A549 (cell line): ENCODE measurements around the gene API5. TPM values are rescaled to one million over a fixed set of nuclear protein-coding genes. Genes with fewer than 3 reads are reported as not detected.

Experiments used
- ATAC-seq, 2 experiments: fragments of 200-7000 bp in 1 of 2; fragments of >200 bp in 1 of 2; cut with Nextera tagmentation in 1 of 2; cut with Tn5 transposase in 1 of 2; 3 replicates each; pipeline versions ENCODE4 v1.8.0 to v1.9.1; 2018 to 2020; ENCODE audit warnings: mild to moderate bottlenecking in 1 of 2, moderate library complexity in 1 of 2
- CTCF ChIA-PET: fragments of 300-600 bp; sonication (Branson Sonifier 250); formaldehyde crosslinking; extraction: SDS; loops from one replicate; lab custom pipeline; 2021; ENCODE audit warnings: antibody characterized with exemption, inconsistent platforms; lab: Yijun Ruan, JAX
- POLR2A ChIA-PET: fragments of 350-600 bp; formaldehyde crosslinking; extraction: SDS; loops from one replicate; lab custom pipeline; 2021; ENCODE audit warnings: antibody characterized with exemption, inconsistent platforms; lab: Yijun Ruan, JAX
- DNase-seq, 2 experiments: peaks; one replicate each; pipeline versions ENCODE4 v3.0.0 to v3.0.0-alpha.2; 2011 to 2016; ENCODE audit warnings: low read depth in 1 of 2, low spot score in 1 of 2
- FAIRE-seq: peaks from 2 replicates; lab custom pipeline; 2011; peaks lifted over from hg19 to GRCh38; lab: Jason Lieb, UNC
- H3K27ac ChIP-seq, 2 experiments: fragments of >200 bp; sonication (Bioruptor Twin); formaldehyde crosslinking; 3 replicates each; pipeline ENCODE4 v1.5.1; 2016 to 2017
- H3K4me1 ChIP-seq: fragments of >200 bp; sonication (Bioruptor Twin); formaldehyde crosslinking; 3 replicates; pipeline ENCODE4 v1.6.1; 2016
- H3K4me2 ChIP-seq: fragments of >200 bp; sonication (Bioruptor Twin); formaldehyde crosslinking; 3 replicates; pipeline ENCODE4 v1.6.1; 2016
- H3K4me3 ChIP-seq: fragments of >200 bp; sonication (Bioruptor Twin); formaldehyde crosslinking; 3 replicates; pipeline ENCODE4 v1.5.1; 2016
- H3K9me3 ChIP-seq: fragments of >200 bp; sonication (Bioruptor Twin); formaldehyde crosslinking; 3 replicates; pipeline ENCODE4 v1.6.1; 2016
- CBX8 ChIP-seq: fragments of 200-600 bp; sonication (generic); IDR thresholded peaks from 2 replicates; pipeline ENCODE4 v1.6.1; 2016
- CEBPB ChIP-seq, 2 experiments: fragments of >200 bp in 1 of 2; sonication (Bioruptor Twin) in 1 of 2; formaldehyde crosslinking in 1 of 2; IDR thresholded peaks; 2 replicates each; pipeline ENCODE4 v1.6.1; 2012 to 2016
- JUN ChIP-seq, 2 experiments: fragments of >200 bp; sonication (Bioruptor Twin); formaldehyde crosslinking; IDR thresholded peaks; 2 replicates in 1 of 2; 3 replicates in 1 of 2; pipeline ENCODE4 v1.6.1; 2016 to 2017
- KDM5A ChIP-seq: fragments of 200-600 bp; sonication (generic); IDR thresholded peaks from 2 replicates; pipeline ENCODE4 v1.6.1; 2016; ENCODE audit warnings: antibody characterized with exemption, mild to moderate bottlenecking
- MAFK ChIP-seq: fragments of 450-650 bp; IDR thresholded peaks from 2 replicates; pipeline ENCODE4 v1.6.1; 2014; ENCODE audit not compliant: partially characterized antibody
- MAZ ChIP-seq: fragments of 150-350 bp; IDR thresholded peaks from 2 replicates; pipeline ENCODE4 v1.6.1; 2014; ENCODE audit warnings: antibody characterized with exemption, low read depth, low read length, borderline replicate concordance
- MYC ChIP-seq: IDR thresholded peaks from 2 replicates; pipeline ENCODE4 v1.6.1; 2012; ENCODE audit warnings: mild to moderate bottlenecking, inconsistent platforms, low read length, improper control_type of control experiment, borderline replicate concordance
- PHF8 ChIP-seq: fragments of 200-600 bp; sonication (generic); IDR thresholded peaks from 2 replicates; pipeline ENCODE4 v1.6.1; 2016; ENCODE audit warnings: low read depth, mild to moderate bottlenecking, antibody characterized with exemption, moderate library complexity, borderline replicate concordance
- POLR2A ChIP-seq: IDR thresholded peaks from 2 replicates; pipeline ENCODE4 v1.6.1; 2012; ENCODE audit warnings: mild to moderate bottlenecking, low read length
- POLR2AphosphoS2 ChIP-seq: conservative IDR thresholded peaks from 2 replicates; pipeline ENCODE4 v1.6.1; 2012; ENCODE audit warnings: low read length, improper control_type of control experiment, inconsistent platforms
- SREBF2 ChIP-seq: fragments of 450-650 bp; IDR thresholded peaks from 2 replicates; pipeline ENCODE4 v1.6.1; 2014; ENCODE audit warnings: mild to moderate bottlenecking, moderate library complexity
- TFCP2L1 ChIP-seq: fragments of 250-450 bp; sonication (Bioruptor Pico); IDR thresholded peaks from 2 replicates; pipeline ENCODE4 v1.5.0; 2021; ENCODE audit warnings: mild to moderate bottlenecking
- WGBS: methylation state at CpG from one replicate; pipeline ENCODE4 v1.1.6; 2017; ENCODE audit errors: missing lambda C conversion rate; 5-methylcytosine and 5-hydroxymethylcytosine counted together
- polyA plus RNA-seq, 4 experiments: library from polyadenylated mRNA; depleted of rRNA in 3 of 4; stranded (reverse); fragments of >200 nt; fragmentation: RNase III in 1 of 4; extraction: RNeasy Plus Mini Kit Qiagen cat#74134 plus additional on column Dnase treatment in 1 of 4; gene quantifications; 2 replicates in 3 of 4; 3 replicates in 1 of 4; pipeline ENCODE4 v1.2.3, GENCODE V29; 2011 to 2017
- TF ChIP-seq, protein P1 (sequence below): IDR thresholded peaks from 2 replicates; pipeline ENCODE4 v1.6.1; 2012; ENCODE audit warnings: low read depth, borderline replicate concordance
- TF ChIP-seq, protein P2 (sequence below): fragments of 200-600 bp; sonication (generic); IDR thresholded peaks from 2 replicates; pipeline ENCODE4 v1.6.1; 2016; ENCODE audit warnings: antibody characterized with exemption, mild to moderate bottlenecking, moderate library complexity
- TF ChIP-seq, protein P3 (sequence below): fragments of >200 bp; sonication (Bioruptor Twin); formaldehyde crosslinking; IDR thresholded peaks from 3 replicates; pipeline ENCODE4 v1.5.1; 2016
- TF ChIP-seq, protein P4 (sequence below): fragments of >200 bp; sonication (Bioruptor Twin); formaldehyde crosslinking; IDR thresholded peaks from 2 replicates; pipeline ENCODE4 v1.6.1; 2016
- TF ChIP-seq, protein P5 (sequence below): fragments of >200 bp; sonication (Bioruptor Twin); formaldehyde crosslinking; IDR thresholded peaks from 3 replicates; pipeline ENCODE4 v1.6.1; 2016
- TF ChIP-seq, protein P6 (sequence below): IDR thresholded peaks from 2 replicates; pipeline ENCODE4 v1.6.1; 2012
- TF ChIP-seq, protein P7 (sequence below): IDR thresholded peaks from 2 replicates; pipeline ENCODE4 v1.6.1; 2012

Gene API5
- polyA plus RNA-seq, 2 of the 4 experiments (the other 2 are of a cell fraction) = 87.7 to 127 TPM

DNA sequence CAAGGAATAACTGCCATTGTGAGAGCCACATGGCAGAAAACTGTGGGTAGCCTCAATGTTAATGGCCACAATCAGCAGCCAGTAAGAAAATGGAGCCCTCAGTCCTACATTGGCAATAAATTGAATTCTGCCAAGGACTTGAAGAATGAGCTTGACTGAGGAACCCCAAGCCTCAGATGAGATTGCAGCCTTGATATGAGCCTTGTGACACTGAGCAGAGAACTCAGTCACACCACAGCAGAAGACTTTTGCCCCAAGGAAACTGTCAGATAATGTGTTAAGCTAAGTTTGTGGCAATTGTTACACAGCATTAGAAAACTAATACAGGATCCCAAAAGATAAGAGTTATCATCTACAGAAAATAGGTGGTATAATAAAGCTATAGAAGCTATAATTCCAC lies 44.5 kb downstream of the API5 start:
- no peak overlapping the region for H3K4me3 ChIP-seq
- ATAC-seq (no peak), DNase-seq (no peak), FAIRE-seq (no peak)
- no peak overlapping the region for H3K27ac ChIP-seq
- H3K4me2 ChIP-seq = no peak overlapping the region
- H3K4me1 ChIP-seq = peaks cover 10% of the 10 kb centered on the region
- TF ChIP-seq CBX8 (no peak), MAFK (no peak), POLR2AphosphoS2 (no peak), SREBF2 (no peak), JUN (IDR thresholded peaks at IDR 0.05) (no peak), CEBPB (IDR thresholded peaks at IDR 0.05) (no peak), POLR2A (no peak)
- TF ChIP-seq, protein P1, sequence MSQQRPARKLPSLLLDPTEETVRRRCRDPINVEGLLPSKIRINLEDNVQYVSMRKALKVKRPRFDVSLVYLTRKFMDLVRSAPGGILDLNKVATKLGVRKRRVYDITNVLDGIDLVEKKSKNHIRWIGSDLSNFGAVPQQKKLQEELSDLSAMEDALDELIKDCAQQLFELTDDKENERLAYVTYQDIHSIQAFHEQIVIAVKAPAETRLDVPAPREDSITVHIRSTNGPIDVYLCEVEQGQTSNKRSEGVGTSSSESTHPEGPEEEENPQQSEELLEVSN = no peak
- POLR2A ChIA-PET = no interaction called here
- no peaks in the 10 kb centered on the region for H3K9me3 ChIP-seq
- CTCF ChIA-PET = interaction anchor here (0.9 to 1.0 kb wide), 2 partner anchors 15 to 78 kb away, joined by 3 to 4 read pairs; no protein-coding TSS in a partner anchor

DNA sequence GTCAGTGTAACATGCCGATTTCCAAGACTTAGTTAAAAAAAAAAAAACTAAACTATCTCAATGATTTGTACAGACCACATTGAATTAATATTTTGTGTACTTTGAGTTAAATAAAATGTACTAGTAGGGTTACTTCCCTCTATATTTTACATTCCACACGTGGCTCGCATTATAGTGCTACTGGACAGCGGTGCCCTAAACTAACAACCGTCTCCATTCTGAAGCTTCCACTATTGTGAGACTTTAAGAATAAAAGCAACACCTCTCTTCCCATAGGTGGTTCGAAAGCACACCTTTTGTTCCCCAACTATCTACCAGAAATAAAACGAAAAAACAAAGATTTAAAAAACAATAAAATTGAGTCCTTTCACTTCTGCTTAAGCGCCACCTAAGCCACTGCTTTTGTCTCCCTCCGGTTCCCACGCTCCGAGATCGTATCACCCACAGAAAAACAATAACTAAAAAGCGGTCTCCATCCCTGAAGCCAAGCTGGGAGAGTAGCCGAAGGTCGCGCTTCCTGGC lies 46.5 kb downstream of the API5 start:
- ChIA-PET POLR2A (interaction anchor here (0.8 to 1.8 kb wide), 8 partner anchors 9 to 65 kb away, joined by 3 to 17 read pairs (median 4); partner anchors contain the start of gene API5), CTCF (interaction anchor here (0.9 to 2.1 kb wide), 6 partner anchors 12 to 76 kb away, joined by 3 to 5 read pairs (median 4); no protein-coding TSS in a partner anchor)
- Histone ChIP-seq H3K27ac (peak overlapping the region; percentile 92 to 98), H3K9me3 (no peaks in the 10 kb centered on the region), H3K4me3 (peak overlapping the region; percentile 66), H3K4me2 (peak overlapping the region; percentile 86), H3K4me1 (peaks cover 10% of the 10 kb centered on the region)
- TF ChIP-seq, protein P2, sequence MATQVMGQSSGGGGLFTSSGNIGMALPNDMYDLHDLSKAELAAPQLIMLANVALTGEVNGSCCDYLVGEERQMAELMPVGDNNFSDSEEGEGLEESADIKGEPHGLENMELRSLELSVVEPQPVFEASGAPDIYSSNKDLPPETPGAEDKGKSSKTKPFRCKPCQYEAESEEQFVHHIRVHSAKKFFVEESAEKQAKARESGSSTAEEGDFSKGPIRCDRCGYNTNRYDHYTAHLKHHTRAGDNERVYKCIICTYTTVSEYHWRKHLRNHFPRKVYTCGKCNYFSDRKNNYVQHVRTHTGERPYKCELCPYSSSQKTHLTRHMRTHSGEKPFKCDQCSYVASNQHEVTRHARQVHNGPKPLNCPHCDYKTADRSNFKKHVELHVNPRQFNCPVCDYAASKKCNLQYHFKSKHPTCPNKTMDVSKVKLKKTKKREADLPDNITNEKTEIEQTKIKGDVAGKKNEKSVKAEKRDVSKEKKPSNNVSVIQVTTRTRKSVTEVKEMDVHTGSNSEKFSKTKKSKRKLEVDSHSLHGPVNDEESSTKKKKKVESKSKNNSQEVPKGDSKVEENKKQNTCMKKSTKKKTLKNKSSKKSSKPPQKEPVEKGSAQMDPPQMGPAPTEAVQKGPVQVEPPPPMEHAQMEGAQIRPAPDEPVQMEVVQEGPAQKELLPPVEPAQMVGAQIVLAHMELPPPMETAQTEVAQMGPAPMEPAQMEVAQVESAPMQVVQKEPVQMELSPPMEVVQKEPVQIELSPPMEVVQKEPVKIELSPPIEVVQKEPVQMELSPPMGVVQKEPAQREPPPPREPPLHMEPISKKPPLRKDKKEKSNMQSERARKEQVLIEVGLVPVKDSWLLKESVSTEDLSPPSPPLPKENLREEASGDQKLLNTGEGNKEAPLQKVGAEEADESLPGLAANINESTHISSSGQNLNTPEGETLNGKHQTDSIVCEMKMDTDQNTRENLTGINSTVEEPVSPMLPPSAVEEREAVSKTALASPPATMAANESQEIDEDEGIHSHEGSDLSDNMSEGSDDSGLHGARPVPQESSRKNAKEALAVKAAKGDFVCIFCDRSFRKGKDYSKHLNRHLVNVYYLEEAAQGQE = peak; percentile 44; the same call in 1 of the 2 replicates
- TF ChIP-seq, protein P1 = 0 out of 2 replicates have a peak, but pooled peaks have one; percentile 65
- no peak for TF ChIP-seq CEBPB (IDR thresholded peaks at IDR 0.05)
- WGBS = 20% methylated on average over 16 of the region's 16 CpGs
- ATAC-seq = no peak
- no peak for DNase-seq
- peak; percentile 13 for FAIRE-seq

DNA sequence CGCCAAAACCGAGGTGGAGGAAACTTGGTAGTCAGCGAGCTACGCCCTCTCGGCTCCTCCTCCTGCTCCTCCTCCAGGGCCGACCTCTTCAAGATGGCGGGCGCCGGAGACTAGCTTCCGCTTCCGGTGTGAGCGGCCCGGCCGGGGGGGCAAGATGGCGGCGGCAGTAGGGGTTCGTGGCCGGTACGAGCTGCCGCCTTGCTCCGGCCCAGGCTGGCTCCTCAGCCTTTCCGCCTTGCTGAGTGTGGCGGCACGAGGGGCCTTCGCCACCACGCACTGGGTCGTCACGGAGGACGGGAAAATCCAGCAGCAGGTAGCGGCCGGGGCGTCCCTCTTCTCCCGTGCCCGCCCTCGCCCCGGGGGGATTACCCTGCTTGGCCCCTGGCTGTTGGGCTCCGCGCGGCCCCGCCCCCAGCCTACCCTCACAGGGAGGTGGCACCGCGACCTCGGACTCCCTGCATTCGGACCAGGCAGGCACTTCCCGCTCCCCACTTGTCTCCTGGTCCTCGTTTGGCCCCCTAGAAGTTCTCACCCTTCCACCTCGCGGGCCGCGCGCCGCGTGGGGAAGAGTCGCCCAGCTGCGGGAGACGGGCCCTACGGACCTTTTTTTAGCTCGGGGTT lies 47.1 kb downstream of the API5 start, which contains the start of gene TTC17:
TSS of gene TTC17 (plus strand) at position 120 of the 621 bp plus-strand sequence. CDS start at position 155, 35 bp downstream.
- ChIA-PET CTCF (interaction anchor here (0.9 to 2.1 kb wide), 6 partner anchors 11 to 75 kb away, joined by 3 to 5 read pairs (median 4); no protein-coding TSS in a partner anchor), POLR2A (interaction anchor here (0.6 to 1.8 kb wide), 9 partner anchors 8 to 65 kb away, joined by 3 to 17 read pairs (median 4); partner anchors contain the start of gene API5)
- Histone ChIP-seq H3K4me2 (peak within 1 kb of the TSS; percentile 91), H3K4me1 (peaks cover 10% of the 10 kb centered on the region), H3K27ac (peak within 1 kb of the TSS; percentile 92 to 98), H3K9me3 (no peaks in the 10 kb centered on the region), H3K4me3 (peak within 1 kb of the TSS; percentile 66)
- FAIRE-seq (no peak), ATAC-seq (peak; percentile 98 to 99), DNase-seq (peak; percentile 84 to 93)
- WGBS = under 1% methylated on average over 11 of the region's 58 CpGs
- TF ChIP-seq, protein P1 = peak; percentile 55
- TF ChIP-seq MAZ = peak; percentile 75; the same call in 1 of the 2 replicates
- no peak for TF ChIP-seq TFCP2L1 (CRISPR knock-in tag)
- TF ChIP-seq MYC = peak; percentile 50; the same call in 1 of the 2 replicates
- peak; percentile 71 to 97; a peak in 3 of 5 replicates for TF ChIP-seq JUN (IDR thresholded peaks at IDR 0.05)
- TF ChIP-seq, protein P3, sequence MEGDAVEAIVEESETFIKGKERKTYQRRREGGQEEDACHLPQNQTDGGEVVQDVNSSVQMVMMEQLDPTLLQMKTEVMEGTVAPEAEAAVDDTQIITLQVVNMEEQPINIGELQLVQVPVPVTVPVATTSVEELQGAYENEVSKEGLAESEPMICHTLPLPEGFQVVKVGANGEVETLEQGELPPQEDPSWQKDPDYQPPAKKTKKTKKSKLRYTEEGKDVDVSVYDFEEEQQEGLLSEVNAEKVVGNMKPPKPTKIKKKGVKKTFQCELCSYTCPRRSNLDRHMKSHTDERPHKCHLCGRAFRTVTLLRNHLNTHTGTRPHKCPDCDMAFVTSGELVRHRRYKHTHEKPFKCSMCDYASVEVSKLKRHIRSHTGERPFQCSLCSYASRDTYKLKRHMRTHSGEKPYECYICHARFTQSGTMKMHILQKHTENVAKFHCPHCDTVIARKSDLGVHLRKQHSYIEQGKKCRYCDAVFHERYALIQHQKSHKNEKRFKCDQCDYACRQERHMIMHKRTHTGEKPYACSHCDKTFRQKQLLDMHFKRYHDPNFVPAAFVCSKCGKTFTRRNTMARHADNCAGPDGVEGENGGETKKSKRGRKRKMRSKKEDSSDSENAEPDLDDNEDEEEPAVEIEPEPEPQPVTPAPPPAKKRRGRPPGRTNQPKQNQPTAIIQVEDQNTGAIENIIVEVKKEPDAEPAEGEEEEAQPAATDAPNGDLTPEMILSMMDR = no peak
- TF ChIP-seq PHF8 = peak; percentile 97
- TF ChIP-seq, protein P4, sequence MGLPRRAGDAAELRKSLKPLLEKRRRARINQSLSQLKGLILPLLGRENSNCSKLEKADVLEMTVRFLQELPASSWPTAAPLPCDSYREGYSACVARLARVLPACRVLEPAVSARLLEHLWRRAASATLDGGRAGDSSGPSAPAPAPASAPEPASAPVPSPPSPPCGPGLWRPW = no peak
- TF ChIP-seq POLR2A = peak; percentile 95
- peak; percentile 89 for TF ChIP-seq KDM5A
- TF ChIP-seq, protein P5, sequence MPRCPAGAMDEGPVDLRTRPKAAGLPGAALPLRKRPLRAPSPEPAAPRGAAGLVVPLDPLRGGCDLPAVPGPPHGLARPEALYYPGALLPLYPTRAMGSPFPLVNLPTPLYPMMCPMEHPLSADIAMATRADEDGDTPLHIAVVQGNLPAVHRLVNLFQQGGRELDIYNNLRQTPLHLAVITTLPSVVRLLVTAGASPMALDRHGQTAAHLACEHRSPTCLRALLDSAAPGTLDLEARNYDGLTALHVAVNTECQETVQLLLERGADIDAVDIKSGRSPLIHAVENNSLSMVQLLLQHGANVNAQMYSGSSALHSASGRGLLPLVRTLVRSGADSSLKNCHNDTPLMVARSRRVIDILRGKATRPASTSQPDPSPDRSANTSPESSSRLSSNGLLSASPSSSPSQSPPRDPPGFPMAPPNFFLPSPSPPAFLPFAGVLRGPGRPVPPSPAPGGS = peak; percentile 79; the same call in 2 of the 3 replicates
- TF ChIP-seq, protein P6, sequence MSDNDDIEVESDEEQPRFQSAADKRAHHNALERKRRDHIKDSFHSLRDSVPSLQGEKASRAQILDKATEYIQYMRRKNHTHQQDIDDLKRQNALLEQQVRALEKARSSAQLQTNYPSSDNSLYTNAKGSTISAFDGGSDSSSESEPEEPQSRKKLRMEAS = peak; percentile 63
- TF ChIP-seq, protein P7, sequence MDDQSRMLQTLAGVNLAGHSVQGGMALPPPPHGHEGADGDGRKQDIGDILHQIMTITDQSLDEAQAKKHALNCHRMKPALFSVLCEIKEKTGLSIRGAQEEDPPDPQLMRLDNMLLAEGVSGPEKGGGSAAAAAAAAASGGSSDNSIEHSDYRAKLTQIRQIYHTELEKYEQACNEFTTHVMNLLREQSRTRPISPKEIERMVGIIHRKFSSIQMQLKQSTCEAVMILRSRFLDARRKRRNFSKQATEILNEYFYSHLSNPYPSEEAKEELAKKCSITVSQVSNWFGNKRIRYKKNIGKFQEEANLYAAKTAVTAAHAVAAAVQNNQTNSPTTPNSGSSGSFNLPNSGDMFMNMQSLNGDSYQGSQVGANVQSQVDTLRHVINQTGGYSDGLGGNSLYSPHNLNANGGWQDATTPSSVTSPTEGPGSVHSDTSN = 0 out of 2 replicates have a peak, but pooled peaks have one; percentile 55
